H1 (cell line): Measurements from ENCODE around the gene LTB4R. TPM values are rescaled to one million over a fixed set of nuclear protein-coding genes. Genes with fewer than 3 reads are reported as not detected.

Experiments
- CTCF ChIA-PET: fragments of 300-600 bp; sonication (Branson Sonifier 250); formaldehyde crosslinking; loops from one replicate; lab custom pipeline; 2021; ENCODE audit not compliant: partially characterized antibody; lab: Charles Lee
- POLR2A ChIA-PET: fragments of 300-600 bp; sonication (Branson Sonifier 250); formaldehyde crosslinking; loops from one replicate; lab custom pipeline; 2021; ENCODE audit warnings: inconsistent platforms; ENCODE audit not compliant: partially characterized antibody; lab: Charles Lee
- DNase-seq, 2 experiments: peaks; one replicate each; pipeline versions ENCODE4 v3.0.0 to v3.0.0-alpha.2; 2010 to 2022; ENCODE audit warnings: low spot score in 2 of 2, low read depth in 1 of 2, mixed read lengths in 1 of 2
- FAIRE-seq: peaks from 2 replicates; lab custom pipeline; 2011; peaks lifted over from hg19 to GRCh38; lab: Jason Lieb, UNC
- H2AFZ ChIP-seq: 2 replicates; pipeline ENCODE4 v1.8.1; 2012; ENCODE audit warnings: low read length, inconsistent platforms
- H2AK5ac ChIP-seq: 2 replicates; pipeline ENCODE4 v1.6.1; 2013; ENCODE audit warnings: low read depth, low read length
- H2BK120ac ChIP-seq: replicated peaks from 2 replicates; pipeline ENCODE3; 2013; ENCODE audit warnings: low read depth, low read length, inconsistent platforms
- H2BK12ac ChIP-seq: 2 replicates; pipeline ENCODE4 v1.6.1; 2013; ENCODE audit warnings: low read depth, low read length
- H2BK15ac ChIP-seq: 2 replicates; pipeline ENCODE4 v1.6.1; 2013; ENCODE audit warnings: low read length
- H2BK20ac ChIP-seq: 2 replicates; pipeline ENCODE4 v1.6.1; 2013; ENCODE audit warnings: low read length
- H2BK5ac ChIP-seq: 2 replicates; pipeline ENCODE4 v1.6.1; 2013; ENCODE audit warnings: low read depth, low read length
- H3K14ac ChIP-seq: 2 replicates; pipeline ENCODE4 v1.6.1; 2013; ENCODE audit warnings: inconsistent platforms; ENCODE audit not compliant: insufficient read length
- H3K18ac ChIP-seq: 2 replicates; pipeline ENCODE4 v1.6.1; 2013; ENCODE audit warnings: low read length; ENCODE audit errors: extremely low read depth
- H3K23ac ChIP-seq: 2 replicates; pipeline ENCODE4 v1.6.1; 2013; ENCODE audit warnings: inconsistent platforms; ENCODE audit not compliant: insufficient read length
- H3K23me2 ChIP-seq: 2 replicates; pipeline ENCODE4 v1.6.1; 2013; ENCODE audit warnings: low read depth, low read length
- H3K27ac ChIP-seq: 2 replicates; pipeline ENCODE4 v1.6.1; 2011; ENCODE audit warnings: low read depth, low read length, inconsistent platforms
- H3K27me3 ChIP-seq, 4 experiments: replicated peaks in 1 of 4; 1 replicate in 1 of 4; 2 replicates in 3 of 4; pipeline versions ENCODE4 v1.6.1 to v1.8.1; 2011 to 2013; ENCODE audit warnings: low read length in 3 of 4, mild to moderate bottlenecking in 3 of 4, inconsistent platforms in 2 of 4, mixed read lengths in 2 of 4, moderate library complexity in 1 of 4; ENCODE audit not compliant: control insufficient read depth in 3 of 4, insufficient read depth in 3 of 4; ENCODE audit errors: extremely low read depth in 1 of 4
- H3K36me3 ChIP-seq, 4 experiments: 2 replicates each; pipeline versions ENCODE4 v1.6.1 to v1.8.1; 2011 to 2013; ENCODE audit warnings: mild to moderate bottlenecking in 4 of 4, low read length in 3 of 4, moderate library complexity in 2 of 4, control low read depth in 1 of 4, inconsistent platforms in 1 of 4; ENCODE audit not compliant: insufficient read depth in 4 of 4, control insufficient read depth in 2 of 4
- H3K4ac ChIP-seq: replicated peaks from 2 replicates; pipeline ENCODE3; 2013; ENCODE audit warnings: low read length, low read depth, mixed read lengths, inconsistent platforms; ENCODE audit not compliant: insufficient read length
- H3K4me1 ChIP-seq, 4 experiments: replicated peaks in 1 of 4; 1 replicate in 1 of 4; 2 replicates in 3 of 4; pipeline versions ENCODE4 v1.6.1 to v1.8.1; 2011 to 2013; ENCODE audit warnings: low read length in 3 of 4, inconsistent platforms in 2 of 4, mixed read lengths in 1 of 4; ENCODE audit not compliant: insufficient read depth in 4 of 4, control insufficient read depth in 3 of 4
- H3K4me2 ChIP-seq, 2 experiments: 2 replicates each; pipeline versions ENCODE4 v1.6.1 to v1.8.1; 2011 to 2013; ENCODE audit warnings: low read depth in 2 of 2, low read length in 2 of 2, control low read depth in 1 of 2, inconsistent platforms in 1 of 2, mild to moderate bottlenecking in 1 of 2; ENCODE audit not compliant: insufficient read depth in 1 of 2
- H3K4me3 ChIP-seq, 4 experiments: fragments of 200-600, 300-600 bp in 1 of 4; sonication (generic), shearing (Covaris generic), sonication (Bioruptor Twin) in 1 of 4; 2 replicates each; pipeline versions ENCODE4 v1.5.1 to v1.8.1; 2011 to 2016; ENCODE audit warnings: low read length in 4 of 4, low read depth in 3 of 4, control low read depth in 2 of 4, inconsistent platforms in 2 of 4, mild to moderate bottlenecking in 2 of 4, mixed read lengths in 1 of 4, moderate library complexity in 1 of 4; ENCODE audit not compliant: insufficient read depth in 2 of 4; ENCODE audit errors: extremely low read depth in 1 of 4
- H3K56ac ChIP-seq: replicated peaks from 2 replicates; pipeline ENCODE3; 2013; ENCODE audit warnings: low read depth, mild to moderate bottlenecking, mixed read lengths, low read length, inconsistent platforms; ENCODE audit not compliant: insufficient read length
- H3K79me1 ChIP-seq: 2 replicates; pipeline ENCODE4 v1.6.1; 2013; ENCODE audit warnings: low read depth, low read length, control low read depth
- H3K79me2 ChIP-seq, 2 experiments: 2 replicates each; pipeline versions ENCODE4 v1.6.1 to v1.8.1; 2012 to 2013; ENCODE audit warnings: low read length in 2 of 2, mild to moderate bottlenecking in 2 of 2, inconsistent platforms in 1 of 2; ENCODE audit not compliant: insufficient read depth in 2 of 2, control insufficient read depth in 1 of 2
- H3K9ac ChIP-seq, 4 experiments: replicated peaks in 1 of 4; 1 replicate in 1 of 4; 2 replicates in 3 of 4; pipeline versions ENCODE4 v1.6.1 to v1.8.1; 2011 to 2013; ENCODE audit warnings: low read depth in 3 of 4, low read length in 3 of 4, control low read depth in 2 of 4, mild to moderate bottlenecking in 2 of 4, moderate library complexity in 2 of 4, inconsistent platforms in 1 of 4; ENCODE audit errors: extremely low read depth in 1 of 4
- H3K9me3 ChIP-seq, 2 experiments: 2 replicates each; pipeline versions ENCODE4 v1.6.1 to v1.8.1; 2012 to 2013; ENCODE audit warnings: mild to moderate bottlenecking in 2 of 2, moderate library complexity in 2 of 2, control low read depth in 1 of 2, inconsistent platforms in 1 of 2, low read depth in 1 of 2, low read length in 1 of 2, mixed read lengths in 1 of 2; ENCODE audit not compliant: insufficient read depth in 2 of 2
- H4K20me1 ChIP-seq, 2 experiments: replicated peaks in 1 of 2; 2 replicates each; pipeline versions ENCODE3 to v1.8.1; 2011 to 2013; ENCODE audit warnings: inconsistent platforms in 2 of 2, low read length in 2 of 2, mild to moderate bottlenecking in 1 of 2; ENCODE audit not compliant: insufficient read depth in 2 of 2, control insufficient read depth in 1 of 2
- H4K5ac ChIP-seq: 2 replicates; pipeline ENCODE4 v1.6.1; 2013; ENCODE audit warnings: low read length, low read depth, mixed read lengths, inconsistent platforms; ENCODE audit not compliant: insufficient read length
- H4K8ac ChIP-seq: 2 replicates; pipeline ENCODE4 v1.8.0; 2013; ENCODE audit warnings: mild to moderate bottlenecking, moderate library complexity, low read length, inconsistent platforms; ENCODE audit not compliant: insufficient read depth; ENCODE audit errors: extremely low read depth
- H4K91ac ChIP-seq: replicated peaks from 2 replicates; pipeline ENCODE3; 2013; ENCODE audit warnings: low read length, mixed read lengths, inconsistent platforms; ENCODE audit not compliant: insufficient read length
- CHD1 ChIP-seq: IDR thresholded peaks from 2 replicates; pipeline ENCODE4 v1.6.1; 2012; ENCODE audit warnings: low read depth, low read length, improper control_type of control experiment
- CREB1 ChIP-seq: IDR thresholded peaks from 2 replicates; pipeline ENCODE4 v1.6.1; 2012; ENCODE audit warnings: inconsistent platforms
- GABPA ChIP-seq: IDR thresholded peaks from 2 replicates; pipeline ENCODE4 v1.6.1; 2011; ENCODE audit warnings: mild to moderate bottlenecking, low read length, moderate library complexity, borderline replicate concordance; ENCODE audit not compliant: insufficient read depth
- RAD21 ChIP-seq, 2 experiments: IDR thresholded peaks in 1 of 2; conservative IDR thresholded peaks in 1 of 2; 2 replicates each; pipeline ENCODE4 v1.6.1; 2011; ENCODE audit warnings: low read depth in 2 of 2, low read length in 2 of 2, improper control_type of control experiment in 1 of 2, inconsistent platforms in 1 of 2, mild to moderate bottlenecking in 1 of 2, moderate library complexity in 1 of 2
- RFX5 ChIP-seq: IDR thresholded peaks from 2 replicates; pipeline ENCODE4 v1.6.1; 2011; ENCODE audit warnings: low read depth, low read length, improper control_type of control experiment, borderline replicate concordance
- RNF2 ChIP-seq: fragments of 200-900, 300-1000 bp; sonication (generic); IDR thresholded peaks from 2 replicates; pipeline ENCODE4 v1.7.1; 2016; ENCODE audit warnings: borderline replicate concordance, low read depth, mild to moderate bottlenecking, antibody characterized with exemption, low read length; ENCODE audit not compliant: poor library complexity, severe bottlenecking; ENCODE audit errors: missing control alignments
- SAP30 ChIP-seq: fragments of 300-600 bp; sonication (generic); IDR thresholded peaks from 2 replicates; pipeline ENCODE4 v1.7.1; 2012; ENCODE audit warnings: low read length, moderate library complexity, mild to moderate bottlenecking, inconsistent platforms; ENCODE audit not compliant: insufficient read depth, insufficient replicate concordance
- SIRT6 ChIP-seq: IDR thresholded peaks from one replicate; pipeline ENCODE4 v1.7.1; 2012; ENCODE audit warnings: low read length, inconsistent platforms
- SIX5 ChIP-seq: IDR thresholded peaks from 2 replicates; pipeline ENCODE4 v1.6.1; 2011; ENCODE audit warnings: mild to moderate bottlenecking, low read depth, low read length
- ZNF274 ChIP-seq: IDR thresholded peaks from 2 replicates; pipeline ENCODE4 v1.7.0; 2012; ENCODE audit warnings: low read length, borderline replicate concordance; ENCODE audit errors: extremely low read depth
- WGBS, 2 experiments: shearing (Covaris generic) in 1 of 2; methylation state at CpG; one replicate each; pipeline versions ENCODE4 v1.1.6 to v1.1.7; 2013 to 2015; ENCODE audit warnings: low lambda C conversion rate in 2 of 2, mixed read lengths in 2 of 2, inconsistent platforms in 1 of 2, low coverage in 1 of 2, missing lambda C conversion rate in 1 of 2; ENCODE audit not compliant: insufficient replicate concordance in 2 of 2, insufficient coverage in 1 of 2, insufficient read length in 1 of 2; ENCODE audit errors: extremely low coverage in 1 of 2, missing lambda C conversion rate in 1 of 2; 5-methylcytosine and 5-hydroxymethylcytosine counted together
- polyA plus RNA-seq, 7 experiments: library from polyadenylated mRNA; depleted of rRNA in 3 of 7; stranded (reverse) in 5 of 7; unstranded in 2 of 7; fragments of >200 nt in 5 of 7; fragments of 200-250 nt in 2 of 7; gene quantifications; 1 replicate in 5 of 7; 2 replicates in 1 of 7; 4 replicates in 1 of 7; pipeline versions ENCODE4 v1.2.1 to v1.2.3, GENCODE V29; 2011 to 2013; ENCODE audit warnings: missing spikeins in 2 of 7, mixed read lengths in 2 of 7
- total RNA-seq: library from RNA; stranded (reverse); fragmentation: NEBNext Ultra II Directional; extraction: Animal tissue kit (Norgen Biotek cat#: 25700); gene quantifications from 2 replicates; pipeline ENCODE4 v1.2.1, GENCODE V29; 2021
- TF ChIP-seq, protein P1 (sequence below), 3 experiments: IDR thresholded peaks; 1 replicate in 2 of 3; 2 replicates in 1 of 3; pipeline versions ENCODE4 v1.5.1 to v1.6.1; 2011; ENCODE audit warnings: low read length in 3 of 3, mild to moderate bottlenecking in 3 of 3, inconsistent platforms in 2 of 3, low read depth in 1 of 3, moderate library complexity in 1 of 3; ENCODE audit not compliant: insufficient read depth in 1 of 3; ENCODE audit errors: control extremely low read depth in 1 of 3

LTB4R gene
- total and polyA plus RNA-seq, 2 of the 8 experiments (the other 6 are each of a cell fraction or from before 2014, with no cell fraction given): 4.1 to 6.7 TPM

DNA sequence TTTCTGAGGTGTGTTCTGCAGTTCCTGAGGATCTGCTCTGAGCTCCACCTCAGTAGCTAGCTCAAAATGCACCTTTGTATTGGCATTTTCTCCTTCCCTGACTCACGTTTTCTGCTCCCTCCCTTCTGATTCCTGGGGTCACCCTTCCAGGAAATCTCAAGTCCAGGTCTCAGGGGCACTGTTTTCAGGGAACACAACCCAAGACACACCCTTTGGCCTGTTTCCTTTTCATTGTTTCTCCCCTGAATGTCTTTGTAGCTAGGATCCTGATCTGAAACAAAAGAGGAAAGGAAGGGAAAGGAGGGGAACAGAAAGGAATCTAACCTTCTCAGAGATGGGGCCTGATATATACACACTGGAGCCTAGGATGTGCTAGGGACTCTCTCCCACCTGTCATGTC is 35.8 kb downstream of the LTB4R start:
- Histone ChIP-seq H2AFZ (no peak overlapping the region), H3K9ac (no peak overlapping the region), H2BK120ac (no peak overlapping the region), H3K36me3 (no peaks in the 10 kb centered on the region), H3K4me1 (no peaks in the 10 kb centered on the region), H3K23ac (no peak overlapping the region), H3K18ac (no peak overlapping the region), H4K8ac (no peak overlapping the region), H3K4ac (no peak overlapping the region), H4K20me1 (peaks cover 0 to 2% of the 10 kb centered on the region in 2 experiments), H4K91ac (no peak overlapping the region), H3K27me3 (peaks cover 0 to 11% (median 8%) of the 10 kb centered on the region in 4 experiments; a peak in 6 of 7 replicates), H2BK20ac (no peak overlapping the region), H2BK15ac (no peak overlapping the region), H2BK12ac (no peak overlapping the region), H3K4me3 (no peak overlapping the region), H3K79me2 (no peaks in the 10 kb centered on the region), H2BK5ac (no peak overlapping the region), H3K23me2 (0 out of 2 replicates have a peak, but pooled peaks cover 2% of the 10 kb centered on the region), H4K5ac (no peak overlapping the region), H3K56ac (no peak overlapping the region), H3K27ac (no peak overlapping the region), H3K4me2 (no peak overlapping the region), H2AK5ac (no peak overlapping the region), H3K9me3 (no peaks in the 10 kb centered on the region), H3K79me1 (no peaks in the 10 kb centered on the region), H3K14ac (no peak overlapping the region)
- no peak for FAIRE-seq
- CTCF ChIA-PET: interaction anchor here (0.6 to 4.4 kb wide), 12 partner anchors 12 to 142 kb away, joined by 3 to 33 read pairs (median 4); partner anchors contain the start of genes ADCY4, CIDEB and TSSK4
- DNase-seq: no peak
- WGBS, 2 experiments: 42% methylated on average over 1 of the region's 1 CpG; no CpG with 5 or more reads in 1 of the 2 experiments
- POLR2A ChIA-PET: interaction anchor here (0.7 kb wide), 1 partner anchor 17 kb away, joined by 3 read pairs; no protein-coding TSS in a partner anchor
- TF ChIP-seq RFX5: no peak
- TF ChIP-seq, protein P1, sequence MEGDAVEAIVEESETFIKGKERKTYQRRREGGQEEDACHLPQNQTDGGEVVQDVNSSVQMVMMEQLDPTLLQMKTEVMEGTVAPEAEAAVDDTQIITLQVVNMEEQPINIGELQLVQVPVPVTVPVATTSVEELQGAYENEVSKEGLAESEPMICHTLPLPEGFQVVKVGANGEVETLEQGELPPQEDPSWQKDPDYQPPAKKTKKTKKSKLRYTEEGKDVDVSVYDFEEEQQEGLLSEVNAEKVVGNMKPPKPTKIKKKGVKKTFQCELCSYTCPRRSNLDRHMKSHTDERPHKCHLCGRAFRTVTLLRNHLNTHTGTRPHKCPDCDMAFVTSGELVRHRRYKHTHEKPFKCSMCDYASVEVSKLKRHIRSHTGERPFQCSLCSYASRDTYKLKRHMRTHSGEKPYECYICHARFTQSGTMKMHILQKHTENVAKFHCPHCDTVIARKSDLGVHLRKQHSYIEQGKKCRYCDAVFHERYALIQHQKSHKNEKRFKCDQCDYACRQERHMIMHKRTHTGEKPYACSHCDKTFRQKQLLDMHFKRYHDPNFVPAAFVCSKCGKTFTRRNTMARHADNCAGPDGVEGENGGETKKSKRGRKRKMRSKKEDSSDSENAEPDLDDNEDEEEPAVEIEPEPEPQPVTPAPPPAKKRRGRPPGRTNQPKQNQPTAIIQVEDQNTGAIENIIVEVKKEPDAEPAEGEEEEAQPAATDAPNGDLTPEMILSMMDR (IDR thresholded peaks at IDR 0.05; ENCODE audit: control extremely low read depth in 1 of 3, insufficient read depth in 1 of 3, low read depth in 1 of 3, low read length in 3 of 3): no peak
- no peak for TF ChIP-seq RAD21 (IDR thresholded peaks at IDR 0.05 in 1 of 2, conservative IDR thresholded peaks at IDR 0.05 in 1 of 2; ENCODE audit: low read depth in 2 of 2, low read length in 2 of 2)
- no peak for TF ChIP-seq CREB1
- no peak for TF ChIP-seq GABPA
- no peak for TF ChIP-seq RNF2
- no peak for TF ChIP-seq SAP30
- no peak for TF ChIP-seq SIX5
- TF ChIP-seq SIRT6: no peak
- TF ChIP-seq ZNF274: no peak
- no peak for TF ChIP-seq CHD1
